ENCODE data around the gene NOTCH1. TPM values are rescaled to one million over a fixed set of nuclear protein-coding genes. Genes with fewer than 3 reads are reported as not detected.

The NOTCH1 gene
- total RNA-seq, 4 donors from 2014 or later = 71.0 to 160 (median 114) TPM

DNA sequence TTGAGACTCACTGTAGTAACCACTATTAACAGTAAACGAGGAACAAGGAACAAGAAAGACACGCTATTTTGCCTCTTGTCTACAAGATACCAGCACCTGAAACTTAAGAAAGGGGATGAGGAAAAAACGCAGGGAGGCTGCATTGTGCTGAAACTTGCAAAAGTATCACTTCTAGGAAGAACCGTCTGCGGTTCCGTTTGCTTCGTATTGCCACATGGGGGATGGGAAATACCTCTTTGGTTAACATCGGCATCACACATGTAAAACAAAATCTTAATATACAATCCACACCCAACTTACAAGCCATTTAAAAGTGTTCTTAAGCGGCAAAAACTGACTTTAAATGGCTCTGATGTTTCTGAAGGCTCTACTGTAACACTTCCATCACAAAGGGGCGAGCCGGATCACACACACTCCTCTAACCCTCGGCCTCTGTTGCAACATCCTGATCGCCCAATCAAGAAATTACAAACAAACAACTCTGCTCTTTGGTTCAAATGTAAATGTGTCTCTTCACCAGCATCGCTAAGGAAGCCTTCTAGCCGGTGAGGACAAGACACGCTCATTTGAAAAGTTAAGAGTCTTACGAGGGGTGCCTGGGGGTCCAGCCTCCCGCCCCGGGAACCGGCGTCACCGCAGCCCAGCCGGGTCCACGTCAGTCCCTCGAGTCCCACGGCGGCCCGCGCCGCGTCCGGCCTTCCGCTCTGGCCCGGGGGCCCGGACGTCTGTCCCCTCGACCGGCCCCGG lies 63.6 kb downstream of the NOTCH1 start:
- Histone ChIP-seq H3K9me3 (no peaks in the 10 kb centered on the region), H3K4me1 (peaks cover 29% of the 10 kb centered on the region), H3K4me3 (peak overlapping the region; percentile 74), H3K36me3 (peaks cover 15% of the 10 kb centered on the region), H3K27ac (peak overlapping the region; percentile 94), H3K27me3 (no peaks in the 10 kb centered on the region)
- TF ChIP-seq, protein P1, sequence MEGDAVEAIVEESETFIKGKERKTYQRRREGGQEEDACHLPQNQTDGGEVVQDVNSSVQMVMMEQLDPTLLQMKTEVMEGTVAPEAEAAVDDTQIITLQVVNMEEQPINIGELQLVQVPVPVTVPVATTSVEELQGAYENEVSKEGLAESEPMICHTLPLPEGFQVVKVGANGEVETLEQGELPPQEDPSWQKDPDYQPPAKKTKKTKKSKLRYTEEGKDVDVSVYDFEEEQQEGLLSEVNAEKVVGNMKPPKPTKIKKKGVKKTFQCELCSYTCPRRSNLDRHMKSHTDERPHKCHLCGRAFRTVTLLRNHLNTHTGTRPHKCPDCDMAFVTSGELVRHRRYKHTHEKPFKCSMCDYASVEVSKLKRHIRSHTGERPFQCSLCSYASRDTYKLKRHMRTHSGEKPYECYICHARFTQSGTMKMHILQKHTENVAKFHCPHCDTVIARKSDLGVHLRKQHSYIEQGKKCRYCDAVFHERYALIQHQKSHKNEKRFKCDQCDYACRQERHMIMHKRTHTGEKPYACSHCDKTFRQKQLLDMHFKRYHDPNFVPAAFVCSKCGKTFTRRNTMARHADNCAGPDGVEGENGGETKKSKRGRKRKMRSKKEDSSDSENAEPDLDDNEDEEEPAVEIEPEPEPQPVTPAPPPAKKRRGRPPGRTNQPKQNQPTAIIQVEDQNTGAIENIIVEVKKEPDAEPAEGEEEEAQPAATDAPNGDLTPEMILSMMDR (IDR thresholded peaks at IDR 0.05) = no peak
- TF ChIP-seq POLR2A (IDR thresholded peaks at IDR 0.05) (no peak), EP300 (IDR thresholded peaks at IDR 0.05) (no peak), POLR2AphosphoS5 (IDR thresholded peaks at IDR 0.05) (no peak)
- 1% methylated on average over 20 of the region's 39 CpGs for WGBS
- no peak for DNase-seq (ENCODE audit: low spot score in 2 of 2)

DNA sequence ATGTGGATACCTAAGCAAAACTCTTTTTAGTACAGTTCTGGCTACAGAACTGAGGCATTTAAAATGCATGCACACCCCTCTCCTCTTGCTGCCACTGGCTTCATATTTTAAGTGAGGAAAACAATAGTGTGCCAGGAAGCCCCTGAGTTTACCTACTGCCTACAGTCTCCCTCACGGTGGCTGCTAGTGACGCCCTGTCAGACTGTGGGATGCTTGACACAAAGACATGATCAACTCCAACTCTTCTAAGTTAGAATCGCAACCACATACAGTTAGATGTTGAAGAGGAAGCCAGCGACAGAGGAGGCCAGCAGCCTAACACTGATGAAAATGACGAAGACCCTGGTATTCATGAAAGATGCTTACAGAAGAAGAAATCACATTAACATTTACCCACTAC lies 64.3 kb downstream of the NOTCH1 start:
- WGBS = 50% methylated on average over 5 of the region's 5 CpGs
- Histone ChIP-seq H3K4me1 (peaks cover 29% of the 10 kb centered on the region), H3K27ac (no peak overlapping the region), H3K4me3 (peak overlapping the region; percentile 74), H3K36me3 (peaks cover 22% of the 10 kb centered on the region), H3K9me3 (no peaks in the 10 kb centered on the region), H3K27me3 (no peaks in the 10 kb centered on the region)
- TF ChIP-seq, protein P1 (IDR thresholded peaks at IDR 0.05) = no peak
- TF ChIP-seq EP300 (IDR thresholded peaks at IDR 0.05) (no peak), POLR2AphosphoS5 (IDR thresholded peaks at IDR 0.05) (no peak), POLR2A (IDR thresholded peaks at IDR 0.05) (no peak)
- DNase-seq (ENCODE audit: low spot score in 2 of 2) = no peak

DNA sequence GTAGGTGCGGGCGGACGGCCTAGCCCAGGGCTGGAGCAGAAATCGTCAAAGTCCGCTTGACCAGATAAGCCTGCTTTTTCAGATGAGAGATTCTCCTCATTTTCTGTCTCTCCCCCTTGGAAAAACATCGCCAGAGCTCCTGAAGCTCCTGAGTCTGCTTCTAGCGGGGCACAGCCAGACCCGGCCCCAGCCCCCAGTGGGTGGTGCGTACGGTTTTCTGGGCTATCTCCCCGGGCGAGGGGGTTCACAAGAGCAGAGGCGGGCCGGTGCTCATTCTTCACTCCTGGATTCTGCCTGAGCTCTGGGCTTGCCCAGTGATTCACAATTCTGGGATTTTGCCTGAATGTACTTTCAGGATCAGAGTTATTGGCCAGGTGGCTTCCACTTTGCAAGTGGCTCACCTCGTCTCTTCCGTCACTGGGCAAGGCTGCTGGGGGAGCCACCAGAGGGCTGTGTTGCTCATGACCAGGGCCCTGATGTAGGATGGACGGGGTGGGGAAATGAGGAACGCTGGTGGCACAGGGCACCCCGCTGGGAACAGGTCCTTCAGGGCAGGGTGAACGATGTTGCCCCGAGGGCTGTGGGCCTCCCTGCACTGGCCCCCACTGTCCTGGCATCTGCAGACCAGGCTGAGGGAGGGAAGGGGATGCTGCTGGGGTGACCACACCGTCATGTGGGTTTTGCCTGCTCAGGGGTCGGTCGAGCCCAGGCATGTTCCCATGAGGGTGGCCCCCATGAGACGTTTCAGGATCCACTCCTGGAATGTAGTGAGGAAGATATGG lies 69.3 kb downstream of the NOTCH1 start:
- DNase-seq (ENCODE audit: low spot score in 2 of 2) = no peak
- Histone ChIP-seq H3K27ac (no peak overlapping the region), H3K4me3 (no peak overlapping the region), H3K9me3 (no peaks in the 10 kb centered on the region), H3K4me1 (peaks cover 5% of the 10 kb centered on the region), H3K27me3 (no peaks in the 10 kb centered on the region), H3K36me3 (peaks cover 72% of the 10 kb centered on the region)
- TF ChIP-seq POLR2A (IDR thresholded peaks at IDR 0.05) = no peak
- no peak for TF ChIP-seq POLR2AphosphoS5 (IDR thresholded peaks at IDR 0.05)
- no peak for TF ChIP-seq EP300 (IDR thresholded peaks at IDR 0.05)
- TF ChIP-seq, protein P1 (IDR thresholded peaks at IDR 0.05) = no peak
- WGBS = 83% methylated on average over 15 of the region's 25 CpGs

DNA sequence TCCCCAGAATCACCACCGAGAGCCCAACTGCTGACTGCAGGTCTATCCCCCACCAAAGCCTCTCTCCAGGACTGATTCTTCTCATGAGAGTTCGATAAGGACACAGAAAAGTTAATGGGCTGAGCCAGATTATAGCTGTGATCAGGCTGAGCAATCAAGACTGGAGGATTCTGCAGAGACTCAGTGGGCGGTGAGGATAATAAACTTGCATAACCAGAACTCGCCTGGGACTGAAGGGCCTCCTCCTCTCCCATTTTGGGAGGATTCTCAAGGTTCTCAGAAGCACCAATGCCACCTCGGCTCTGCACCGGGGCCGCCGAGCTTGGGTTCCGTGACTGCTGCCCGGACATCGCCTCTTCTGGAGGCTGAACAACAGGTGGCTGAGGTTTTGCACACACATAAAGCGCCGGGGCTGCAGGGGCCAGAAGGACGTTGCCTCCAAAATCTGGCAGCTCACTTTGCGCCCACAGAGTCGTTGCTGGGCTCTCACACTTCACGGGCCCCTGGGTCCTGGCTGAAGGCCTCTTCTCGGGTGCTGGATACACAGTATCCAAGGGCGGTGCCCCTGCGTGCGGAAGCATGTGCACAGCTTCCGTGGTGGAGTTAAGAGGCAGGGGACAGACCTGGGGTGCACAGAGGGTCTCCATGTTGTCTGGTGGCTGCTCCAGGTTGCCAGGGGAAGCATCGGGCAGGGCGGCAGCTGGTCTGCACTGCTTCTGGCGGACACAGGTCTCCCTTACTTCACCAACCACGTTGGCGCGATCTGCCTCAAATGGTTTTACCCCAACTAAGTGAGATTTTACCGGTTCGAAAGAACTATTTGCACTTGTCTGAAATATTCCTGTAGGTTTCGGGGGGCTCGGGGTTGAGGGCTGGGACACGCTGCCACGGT lies 70.6 kb downstream of the NOTCH1 start:
- Histone ChIP-seq H3K27ac (no peak overlapping the region), H3K4me1 (no peaks in the 10 kb centered on the region), H3K9me3 (no peaks in the 10 kb centered on the region), H3K4me3 (no peak overlapping the region), H3K27me3 (no peaks in the 10 kb centered on the region), H3K36me3 (peaks cover 85% of the 10 kb centered on the region)
- WGBS = 88% methylated on average over 22 of the region's 34 CpGs
- DNase-seq (ENCODE audit: low spot score in 2 of 2) = no peak
- TF ChIP-seq POLR2AphosphoS5 (IDR thresholded peaks at IDR 0.05) = no peak
- no peak for TF ChIP-seq POLR2A (IDR thresholded peaks at IDR 0.05)
- TF ChIP-seq, protein P1 (IDR thresholded peaks at IDR 0.05) = no peak
- no peak for TF ChIP-seq EP300 (IDR thresholded peaks at IDR 0.05)
